HG03432 (cell line): Measurements from ENCODE around the gene SART1.
"Not testable (repeated sequence)": the region's sequence is repeated elsewhere in the genome, so short reads cannot be mapped to it uniquely, and the experiment has no call there.

Experiments used
- ATAC-seq: cut with Tn5 transposase; IDR thresholded peaks from one replicate; pipeline ENCODE4 v1.9.1; 2021; ENCODE audit warnings: mild to moderate bottlenecking, moderate library complexity; ENCODE audit not compliant: unreplicated experiment

Gene SART1

GRCh38 chr11:66014804-66015453 lies 53.4 kb downstream of the SART1 start:
- no peak for ATAC-seq

GRCh38 chr11:66015454-66015881 lies 53.9 kb downstream of the SART1 start:
- ATAC-seq, result no peak

- no peak for ATAC-seq
Measured at GRCh38 chr11:66015936-66016792, 54.6 kb downstream of the SART1 start.

- no peak for ATAC-seq
Measured at GRCh38 chr11:66016793-66017177, 55.3 kb downstream of the SART1 start.

- no peak for ATAC-seq
Measured at GRCh38 chr11:66017321-66017720, 55.8 kb downstream of the SART1 start.

GRCh38 chr11:66020212-66020611 lies 58.7 kb downstream of the SART1 start:
- no peak for ATAC-seq

DNA sequence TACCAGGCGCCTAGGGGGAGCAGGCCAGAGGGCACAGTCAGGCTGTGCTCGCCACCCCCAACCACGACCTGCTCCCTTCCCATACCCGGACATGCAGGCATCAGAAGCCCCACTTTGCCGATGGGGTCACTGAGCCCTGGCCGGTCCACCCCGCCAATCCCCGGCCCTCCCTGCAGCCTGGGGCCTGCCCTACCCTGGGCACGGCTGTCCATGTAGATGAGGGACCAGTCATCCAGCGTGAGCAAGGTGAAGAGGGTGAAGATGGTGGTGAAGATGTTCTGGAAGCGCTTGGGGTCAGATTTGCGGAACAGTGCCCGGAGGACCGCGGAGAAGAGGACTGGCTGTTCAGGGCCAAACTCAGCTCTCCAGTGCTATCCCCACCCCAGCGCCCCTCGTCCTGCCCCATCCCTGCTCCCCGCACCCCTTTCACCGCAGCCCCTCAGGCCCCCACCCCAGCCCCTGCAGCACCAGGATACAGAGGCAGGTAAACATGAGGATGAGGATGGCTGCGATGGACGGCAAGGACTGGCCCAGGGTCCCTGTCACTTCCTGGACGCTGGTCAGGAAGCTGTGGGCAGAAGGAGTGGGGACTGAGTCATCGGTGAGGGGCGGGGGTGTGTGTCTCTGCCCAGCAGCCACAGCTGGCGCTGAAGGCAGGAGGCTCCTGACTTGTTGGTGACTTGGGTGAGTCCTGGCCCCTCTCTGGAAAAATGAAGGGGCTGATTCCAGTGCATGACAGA lies 59.3 kb downstream of the SART1 start:
- ATAC-seq, result no peak

GRCh38 chr11:66022401-66023185 lies 61.1 kb downstream of the SART1 start:
- no peak for ATAC-seq

GRCh38 chr11:66023186-66023440 lies 61.6 kb downstream of the SART1 start:
- not testable (repeated sequence) for ATAC-seq

- ATAC-seq, result no peak
Measured at GRCh38 chr11:66026017-66026529, 64.5 kb downstream of the SART1 start, which contains the start of gene CATSPER1. CATSPER1 (minus strand) TSS chr11:66026479; CDS start chr11:66026379, 100 bp downstream.
